ENCODE measurements around the gene MAN1A1.
"Not testable (repeated sequence)": the region's sequence is repeated elsewhere in the genome, so short reads cannot be mapped to it uniquely, and the experiment has no call there.

The MAN1A1 gene

GRCh38 chr6:119173249-119174084 lies 176.1 kb downstream of the MAN1A1 start:
- no peaks in the 10 kb centered on the region for H3K4me1 Mint-ChIP-seq (ENCODE audit: low read depth)
- H3K27ac Mint-ChIP-seq: no peak overlapping the region
- H3K9me3 Mint-ChIP-seq: no peaks in the 10 kb centered on the region
- H3K27me3 Mint-ChIP-seq: no peaks in the 10 kb centered on the region
- H3K4me3 Mint-ChIP-seq: no peak overlapping the region
- peaks cover 4% of the 10 kb centered on the region for H3K36me3 Mint-ChIP-seq (ENCODE audit: low read depth)

- Mint-ChIP-seq H3K4me3 (no peak overlapping the region), H3K27ac (no peak overlapping the region), H3K9me3 (no peaks in the 10 kb centered on the region), H3K36me3 (ENCODE audit: low read depth) (peaks cover 2% of the 10 kb centered on the region), H3K27me3 (no peaks in the 10 kb centered on the region), H3K4me1 (ENCODE audit: low read depth) (no peaks in the 10 kb centered on the region)
Observed at GRCh38 chr6:119172824-119173223, 176.7 kb downstream of the MAN1A1 start.

- Mint-ChIP-seq H3K27ac (no peak overlapping the region), H3K4me1 (ENCODE audit: low read depth) (no peaks in the 10 kb centered on the region), H3K9me3 (no peaks in the 10 kb centered on the region), H3K4me3 (no peak overlapping the region), H3K27me3 (no peaks in the 10 kb centered on the region), H3K36me3 (ENCODE audit: low read depth) (no peaks in the 10 kb centered on the region)
Observed at GRCh38 chr6:119171864-119172588, 177.5 kb downstream of the MAN1A1 start.

GRCh38 chr6:119171088-119171841 lies 178.3 kb downstream of the MAN1A1 start:
- Mint-ChIP-seq H3K4me3 (no peak overlapping the region), H3K9me3 (no peaks in the 10 kb centered on the region), H3K27ac (no peak overlapping the region), H3K4me1 (ENCODE audit: low read depth) (no peaks in the 10 kb centered on the region), H3K27me3 (peaks cover 6% of the 10 kb centered on the region), H3K36me3 (ENCODE audit: low read depth) (no peaks in the 10 kb centered on the region)

GRCh38 chr6:119170447-119171087 lies 179.0 kb downstream of the MAN1A1 start:
- no peak overlapping the region for H3K4me3 Mint-ChIP-seq
- no peaks in the 10 kb centered on the region for H3K4me1 Mint-ChIP-seq (ENCODE audit: low read depth)
- H3K27me3 Mint-ChIP-seq: peaks cover 12% of the 10 kb centered on the region
- H3K9me3 Mint-ChIP-seq: no peaks in the 10 kb centered on the region
- H3K36me3 Mint-ChIP-seq (ENCODE audit: low read depth): no peaks in the 10 kb centered on the region
- H3K27ac Mint-ChIP-seq: no peak overlapping the region

GRCh38 chr6:119170103-119170446 lies 179.5 kb downstream of the MAN1A1 start:
- Mint-ChIP-seq H3K4me3 (no peak overlapping the region), H3K4me1 (ENCODE audit: low read depth) (no peaks in the 10 kb centered on the region), H3K36me3 (ENCODE audit: low read depth) (no peaks in the 10 kb centered on the region), H3K27ac (no peak overlapping the region), H3K9me3 (no peaks in the 10 kb centered on the region), H3K27me3 (peaks cover 14% of the 10 kb centered on the region)

GRCh38 chr6:119169355-119169754 lies 180.2 kb downstream of the MAN1A1 start:
- H3K27me3 Mint-ChIP-seq: peaks cover 17% of the 10 kb centered on the region
- not testable (repeated sequence) for H3K4me3 Mint-ChIP-seq; H3K9me3 Mint-ChIP-seq; H3K36me3 Mint-ChIP-seq (ENCODE audit: low read depth); H3K4me1 Mint-ChIP-seq (ENCODE audit: low read depth); H3K27ac Mint-ChIP-seq

GRCh38 chr6:119166024-119166784 lies 183.4 kb downstream of the MAN1A1 start:
- H3K27ac Mint-ChIP-seq: no peak overlapping the region
- no peaks in the 10 kb centered on the region for H3K9me3 Mint-ChIP-seq
- H3K36me3 Mint-ChIP-seq (ENCODE audit: low read depth): no peaks in the 10 kb centered on the region
- H3K4me1 Mint-ChIP-seq (ENCODE audit: low read depth): no peaks in the 10 kb centered on the region
- peaks cover 23% of the 10 kb centered on the region for H3K27me3 Mint-ChIP-seq
- H3K4me3 Mint-ChIP-seq: no peak overlapping the region

GRCh38 chr6:119163006-119163405 lies 186.6 kb downstream of the MAN1A1 start:
- H3K27me3 Mint-ChIP-seq: peaks cover 29% of the 10 kb centered on the region
- no peak overlapping the region for H3K27ac Mint-ChIP-seq
- H3K4me1 Mint-ChIP-seq (ENCODE audit: low read depth): no peaks in the 10 kb centered on the region
- no peak overlapping the region for H3K4me3 Mint-ChIP-seq
- no peaks in the 10 kb centered on the region for H3K36me3 Mint-ChIP-seq (ENCODE audit: low read depth)
- no peaks in the 10 kb centered on the region for H3K9me3 Mint-ChIP-seq

- H3K9me3 Mint-ChIP-seq: no peaks in the 10 kb centered on the region
- H3K27me3 Mint-ChIP-seq: peaks cover 29% of the 10 kb centered on the region
- no peaks in the 10 kb centered on the region for H3K36me3 Mint-ChIP-seq (ENCODE audit: low read depth)
- H3K27ac Mint-ChIP-seq: no peak overlapping the region
- no peaks in the 10 kb centered on the region for H3K4me1 Mint-ChIP-seq (ENCODE audit: low read depth)
- H3K4me3 Mint-ChIP-seq: no peak overlapping the region
Observed at GRCh38 chr6:119162134-119162775, 187.3 kb downstream of the MAN1A1 start.

GRCh38 chr6:119161438-119161837 lies 188.1 kb downstream of the MAN1A1 start:
- Mint-ChIP-seq H3K4me3 (no peak overlapping the region), H3K27me3 (peaks cover 24% of the 10 kb centered on the region), H3K4me1 (ENCODE audit: low read depth) (no peaks in the 10 kb centered on the region), H3K9me3 (no peaks in the 10 kb centered on the region), H3K36me3 (ENCODE audit: low read depth) (no peaks in the 10 kb centered on the region), H3K27ac (no peak overlapping the region)

- peaks cover 20% of the 10 kb centered on the region for H3K27me3 Mint-ChIP-seq
- no peak overlapping the region for H3K4me3 Mint-ChIP-seq
- H3K36me3 Mint-ChIP-seq (ENCODE audit: low read depth): no peaks in the 10 kb centered on the region
- no peaks in the 10 kb centered on the region for H3K9me3 Mint-ChIP-seq
- no peak overlapping the region for H3K27ac Mint-ChIP-seq
- H3K4me1 Mint-ChIP-seq (ENCODE audit: low read depth): no peaks in the 10 kb centered on the region
Observed at GRCh38 chr6:119160911-119161310, 188.7 kb downstream of the MAN1A1 start.

GRCh38 chr6:119158057-119158848 lies 191.3 kb downstream of the MAN1A1 start:
- Mint-ChIP-seq H3K9me3 (no peaks in the 10 kb centered on the region), H3K27ac (no peak overlapping the region), H3K4me1 (ENCODE audit: low read depth) (no peaks in the 10 kb centered on the region), H3K4me3 (no peak overlapping the region), H3K36me3 (ENCODE audit: low read depth) (no peaks in the 10 kb centered on the region), H3K27me3 (peaks cover 8% of the 10 kb centered on the region)

Measured in stimulated activated naive CD8-positive, alpha-beta T cell treated with anti-CD3 and anti-CD28 coated beads, Interleukin-15, Interleukin-2, amounts not matched to agents 100 ng/mL and 50 ng/mL, for 24 hours (primary cell).